ENCODE results near the gene GET4.

Gene GET4

DNA sequence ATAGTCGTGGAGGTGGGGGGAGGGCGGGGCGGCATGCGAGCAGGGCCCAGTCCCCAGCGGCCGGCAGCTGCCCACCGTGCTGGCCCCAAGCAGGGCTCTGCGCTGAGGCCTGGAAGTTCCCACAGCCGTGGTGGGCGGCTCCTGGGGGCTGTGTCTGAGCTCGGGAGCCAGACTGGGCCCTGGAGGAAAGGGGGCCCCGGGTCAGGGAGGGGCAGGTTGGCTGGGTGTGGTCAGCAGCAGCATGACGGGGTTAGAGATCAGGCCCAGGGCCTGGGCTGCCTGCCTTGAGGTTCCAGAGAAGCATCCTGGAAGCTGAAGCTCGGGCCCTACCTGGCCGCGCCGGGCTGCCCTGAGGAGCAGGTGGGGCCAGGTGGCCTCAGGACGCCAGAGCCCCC is 22.1 kb downstream of the GET4 start:
- H3K9me3 ChIP-seq (ENCODE audit: control insufficient read depth, low read length) = no peaks in the 10 kb centered on the region
- no peaks in the 10 kb centered on the region for H3K4me1 ChIP-seq (ENCODE audit: control insufficient read depth, insufficient read depth, low read length, poor library complexity, severe bottlenecking)
- no peak for DNase-seq
- no peaks in the 10 kb centered on the region for H3K27me3 ChIP-seq (replicated peaks; ENCODE audit: control insufficient read depth, insufficient read depth, low read length, poor library complexity, severe bottlenecking)
- H3K4me3 ChIP-seq (ENCODE audit: insufficient read depth, low read depth, low read length, poor library complexity, severe bottlenecking) = no peak overlapping the region
- H3K27ac ChIP-seq (ENCODE audit: insufficient read depth, low read length, poor library complexity, severe bottlenecking) = no peak overlapping the region
- H3K36me3 ChIP-seq (ENCODE audit: control insufficient read depth, insufficient read depth, low read length) = peaks cover 57% of the 10 kb centered on the region

GRCh38 chr7:898855-899681 is 22.7 kb downstream of the GET4 start:
- H3K9me3 ChIP-seq (ENCODE audit: control insufficient read depth, low read length) = no peaks in the 10 kb centered on the region
- no peak for DNase-seq
- no peaks in the 10 kb centered on the region for H3K27me3 ChIP-seq (replicated peaks; ENCODE audit: control insufficient read depth, insufficient read depth, low read length, poor library complexity, severe bottlenecking)
- H3K4me3 ChIP-seq (ENCODE audit: insufficient read depth, low read depth, low read length, poor library complexity, severe bottlenecking) = no peak overlapping the region
- H3K36me3 ChIP-seq (ENCODE audit: control insufficient read depth, insufficient read depth, low read length) = peaks cover 51% of the 10 kb centered on the region
- H3K4me1 ChIP-seq (ENCODE audit: control insufficient read depth, insufficient read depth, low read length, poor library complexity, severe bottlenecking) = no peaks in the 10 kb centered on the region
- H3K27ac ChIP-seq (ENCODE audit: insufficient read depth, low read length, poor library complexity, severe bottlenecking) = no peak overlapping the region

GRCh38 chr7:899806-900205 is 23.5 kb downstream of the GET4 start:
- H3K27ac ChIP-seq (ENCODE audit: insufficient read depth, low read length, poor library complexity, severe bottlenecking) = no peak overlapping the region
- no peak for DNase-seq
- peaks cover 43% of the 10 kb centered on the region for H3K36me3 ChIP-seq (ENCODE audit: control insufficient read depth, insufficient read depth, low read length)
- H3K27me3 ChIP-seq (replicated peaks; ENCODE audit: control insufficient read depth, insufficient read depth, low read length, poor library complexity, severe bottlenecking) = no peaks in the 10 kb centered on the region
- no peaks in the 10 kb centered on the region for H3K9me3 ChIP-seq (ENCODE audit: control insufficient read depth, low read length)
- H3K4me3 ChIP-seq (ENCODE audit: insufficient read depth, low read depth, low read length, poor library complexity, severe bottlenecking) = no peak overlapping the region
- H3K4me1 ChIP-seq (ENCODE audit: control insufficient read depth, insufficient read depth, low read length, poor library complexity, severe bottlenecking) = no peaks in the 10 kb centered on the region

DNA sequence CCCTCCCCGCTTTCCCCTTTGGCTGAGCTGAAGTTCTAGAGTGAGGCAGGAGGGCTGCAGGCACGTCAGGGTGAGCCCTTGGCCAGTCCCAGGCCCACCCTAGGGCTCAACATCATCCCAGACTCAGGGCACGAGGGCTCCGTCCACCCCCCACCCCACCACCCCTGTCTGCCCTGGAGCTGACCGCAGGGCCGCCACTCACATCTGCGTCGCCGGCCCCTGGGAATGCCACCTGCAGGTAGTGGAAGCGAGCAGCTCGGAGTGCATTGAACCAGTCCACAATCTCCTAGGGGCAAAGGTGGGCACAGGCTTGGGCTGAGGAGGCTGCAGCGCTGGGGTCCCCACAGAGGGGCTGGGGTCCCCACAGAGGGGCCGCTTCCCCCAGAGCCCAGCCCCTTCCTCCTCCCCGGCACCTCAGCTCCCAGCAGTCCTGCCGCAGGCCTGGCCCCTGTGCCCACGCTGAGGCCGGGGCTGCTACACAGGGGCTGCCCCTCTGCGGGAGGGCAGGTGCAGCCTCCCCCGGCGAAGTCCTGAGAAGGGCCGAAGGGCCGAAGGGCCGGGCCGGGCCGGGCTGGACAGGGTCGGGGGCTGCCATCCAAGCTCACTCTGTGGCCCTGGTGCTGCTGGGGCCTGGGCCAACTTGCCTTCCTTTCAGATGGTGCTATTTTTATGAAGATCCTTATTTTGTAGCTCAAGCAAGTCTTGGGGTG is 24.1 kb downstream of the GET4 start:
- no peak for DNase-seq
- Histone ChIP-seq H3K36me3 (ENCODE audit: control insufficient read depth, insufficient read depth, low read length) (peaks cover 37% of the 10 kb centered on the region), H3K27ac (ENCODE audit: insufficient read depth, low read length, poor library complexity, severe bottlenecking) (no peak overlapping the region), H3K27me3 (replicated peaks; ENCODE audit: control insufficient read depth, insufficient read depth, low read length, poor library complexity, severe bottlenecking) (no peaks in the 10 kb centered on the region), H3K9me3 (ENCODE audit: control insufficient read depth, low read length) (no peaks in the 10 kb centered on the region), H3K4me3 (ENCODE audit: insufficient read depth, low read depth, low read length, poor library complexity, severe bottlenecking) (no peak overlapping the region), H3K4me1 (ENCODE audit: control insufficient read depth, insufficient read depth, low read length, poor library complexity, severe bottlenecking) (no peaks in the 10 kb centered on the region)

DNA sequence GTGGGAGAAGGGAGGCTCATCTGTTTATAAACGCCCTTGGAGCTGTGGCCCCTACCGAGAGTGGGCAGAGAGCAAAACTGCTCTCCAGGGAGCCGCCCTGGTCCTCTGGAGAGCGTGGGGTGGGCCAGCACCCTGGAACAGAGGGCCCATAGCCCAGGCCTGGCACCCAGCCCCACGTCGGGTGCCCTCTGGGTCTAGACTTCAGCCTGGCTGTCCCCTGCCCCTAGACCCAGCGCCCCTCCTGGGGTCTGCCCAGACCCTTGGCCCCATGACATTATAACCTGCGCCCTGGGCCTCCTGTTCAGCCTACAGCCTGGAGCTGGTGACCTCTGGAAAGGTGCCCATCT is 24.7 kb downstream of the GET4 start:
- no peak for DNase-seq
- Histone ChIP-seq H3K9me3 (ENCODE audit: control insufficient read depth, low read length) (no peaks in the 10 kb centered on the region), H3K27me3 (replicated peaks; ENCODE audit: control insufficient read depth, insufficient read depth, low read length, poor library complexity, severe bottlenecking) (no peaks in the 10 kb centered on the region), H3K4me3 (ENCODE audit: insufficient read depth, low read depth, low read length, poor library complexity, severe bottlenecking) (no peak overlapping the region), H3K36me3 (ENCODE audit: control insufficient read depth, insufficient read depth, low read length) (peaks cover 31% of the 10 kb centered on the region), H3K4me1 (ENCODE audit: control insufficient read depth, insufficient read depth, low read length, poor library complexity, severe bottlenecking) (no peaks in the 10 kb centered on the region), H3K27ac (ENCODE audit: insufficient read depth, low read length, poor library complexity, severe bottlenecking) (no peak overlapping the region)

DNA sequence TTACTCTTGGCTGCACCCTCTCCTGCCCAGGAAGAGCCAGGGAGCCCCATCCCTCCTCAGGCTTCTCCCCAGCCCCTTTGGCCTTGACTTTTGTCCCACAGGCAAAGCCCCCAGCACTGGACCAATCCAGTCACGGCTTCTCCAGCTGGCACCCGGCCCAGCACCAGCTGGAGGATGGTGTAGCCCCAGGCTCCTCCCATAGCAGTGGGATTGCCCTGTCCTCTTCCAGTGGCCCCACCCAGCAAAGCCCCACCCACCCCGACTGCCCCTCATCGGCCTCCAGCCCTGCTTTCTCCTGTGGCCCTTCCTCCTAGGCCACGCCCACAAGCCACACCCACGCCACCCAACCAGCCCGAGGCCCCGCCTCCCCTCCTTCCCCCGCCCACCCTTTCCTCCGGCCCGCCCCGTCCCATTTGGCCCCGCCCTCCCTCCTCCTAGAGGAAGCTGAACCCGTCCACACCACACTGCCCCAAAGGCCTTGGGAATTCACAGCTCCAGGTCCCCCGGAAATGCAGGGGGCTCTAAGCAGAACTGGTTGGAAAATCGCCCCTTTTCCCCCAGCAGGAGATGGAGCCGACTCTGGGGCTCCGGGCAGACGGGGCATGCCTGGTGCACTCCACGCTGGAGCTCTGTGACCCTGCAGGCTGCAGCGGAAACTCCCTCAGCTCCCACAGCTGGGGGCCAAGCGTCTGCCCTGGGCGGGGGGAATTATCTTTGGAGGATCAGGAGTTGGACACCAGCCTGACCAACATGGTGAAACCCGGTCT is 25.2 kb downstream of the GET4 start:
- DNase-seq = peak in 1 of 3 donors; percentile 41

GRCh38 chr7:902996-903395 is 26.6 kb downstream of the GET4 start:
- H3K9me3 ChIP-seq (ENCODE audit: control insufficient read depth, low read length) = no peaks in the 10 kb centered on the region
- no peak overlapping the region for H3K4me3 ChIP-seq (ENCODE audit: insufficient read depth, low read depth, low read length, poor library complexity, severe bottlenecking)
- no peak overlapping the region for H3K27ac ChIP-seq (ENCODE audit: insufficient read depth, low read length, poor library complexity, severe bottlenecking)
- no peaks in the 10 kb centered on the region for H3K4me1 ChIP-seq (ENCODE audit: control insufficient read depth, insufficient read depth, low read length, poor library complexity, severe bottlenecking)
- no peak for DNase-seq
- H3K36me3 ChIP-seq (ENCODE audit: control insufficient read depth, insufficient read depth, low read length) = peaks cover 13% of the 10 kb centered on the region
- H3K27me3 ChIP-seq (replicated peaks; ENCODE audit: control insufficient read depth, insufficient read depth, low read length, poor library complexity, severe bottlenecking) = no peaks in the 10 kb centered on the region

More for the DNA sequence above, 25.2 kb downstream of the GET4 start:
- Histone ChIP-seq H3K4me1 (ENCODE audit: control insufficient read depth, insufficient read depth, low read length, poor library complexity, severe bottlenecking) (no peaks in the 10 kb centered on the region), H3K36me3 (ENCODE audit: control insufficient read depth, insufficient read depth, low read length) (peaks cover 27% of the 10 kb centered on the region), H3K27ac (ENCODE audit: insufficient read depth, low read length, poor library complexity, severe bottlenecking) (no peak overlapping the region), H3K9me3 (ENCODE audit: control insufficient read depth, low read length) (no peaks in the 10 kb centered on the region), H3K4me3 (ENCODE audit: insufficient read depth, low read depth, low read length, poor library complexity, severe bottlenecking) (no peak overlapping the region), H3K27me3 (replicated peaks; ENCODE audit: control insufficient read depth, insufficient read depth, low read length, poor library complexity, severe bottlenecking) (no peaks in the 10 kb centered on the region)

- Histone ChIP-seq H3K27ac (ENCODE audit: insufficient read depth, low read length, poor library complexity, severe bottlenecking) (no peak overlapping the region), H3K4me3 (ENCODE audit: insufficient read depth, low read depth, low read length, poor library complexity, severe bottlenecking) (no peak overlapping the region), H3K27me3 (replicated peaks; ENCODE audit: control insufficient read depth, insufficient read depth, low read length, poor library complexity, severe bottlenecking) (no peaks in the 10 kb centered on the region), H3K36me3 (ENCODE audit: control insufficient read depth, insufficient read depth, low read length) (peaks cover 2% of the 10 kb centered on the region), H3K9me3 (ENCODE audit: control insufficient read depth, low read length) (no peaks in the 10 kb centered on the region), H3K4me1 (ENCODE audit: control insufficient read depth, insufficient read depth, low read length, poor library complexity, severe bottlenecking) (peaks cover 7% of the 10 kb centered on the region)
- no peak for DNase-seq
Measured at GRCh38 chr7:903921-904755, 27.8 kb downstream of the GET4 start.

DNA sequence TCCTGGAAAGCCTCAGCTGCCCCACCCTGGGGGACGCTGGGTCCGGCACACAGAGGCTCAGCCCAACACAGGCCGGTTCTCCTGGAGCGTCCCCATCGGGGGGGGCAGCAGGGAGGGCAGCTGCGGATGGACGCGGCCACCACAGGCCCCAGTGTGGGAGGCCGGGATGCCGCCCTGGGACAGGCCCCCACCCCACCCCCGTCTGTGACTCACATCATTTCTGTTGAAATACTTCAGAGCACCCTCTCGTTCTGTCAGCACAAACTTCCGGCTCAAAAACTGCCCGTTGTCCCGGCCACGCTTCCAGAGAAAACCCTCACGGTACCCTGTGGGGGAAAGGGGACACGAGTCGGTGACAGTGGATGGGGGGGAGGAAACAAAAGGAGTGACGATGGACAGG is 28.5 kb downstream of the GET4 start:
- Histone ChIP-seq H3K27me3 (replicated peaks; ENCODE audit: control insufficient read depth, insufficient read depth, low read length, poor library complexity, severe bottlenecking) (no peaks in the 10 kb centered on the region), H3K36me3 (ENCODE audit: control insufficient read depth, insufficient read depth, low read length) (no peaks in the 10 kb centered on the region), H3K9me3 (ENCODE audit: control insufficient read depth, low read length) (no peaks in the 10 kb centered on the region), H3K27ac (ENCODE audit: insufficient read depth, low read length, poor library complexity, severe bottlenecking) (no peak overlapping the region), H3K4me1 (ENCODE audit: control insufficient read depth, insufficient read depth, low read length, poor library complexity, severe bottlenecking) (peaks cover 12% of the 10 kb centered on the region), H3K4me3 (ENCODE audit: insufficient read depth, low read depth, low read length, poor library complexity, severe bottlenecking) (no peak overlapping the region)
- DNase-seq = no peak

Measured in effector memory CD4-positive, alpha-beta T cell (primary cell).